IMR-90 (cell line): ENCODE data around the gene RAPH1. TPM values are rescaled to one million over a fixed set of nuclear protein-coding genes. Genes with fewer than 3 reads are reported as not detected.

Experiments used
- ATAC-seq: fragments of 200-7000 bp; cut with Tn5 transposase; 2 replicates; pipeline ENCODE4 v1.9.1; 2020; ENCODE audit warnings: low read depth, mild to moderate bottlenecking, moderate library complexity
- BruUV-seq: library from RNA; stranded (reverse); fragments of 400-500 nt; replicated peaks from 2 replicates; lab custom pipeline; 2021; lab: Mats Ljungman, UMichigan
- CTCF ChIA-PET: fragments of 300-600 bp; formaldehyde crosslinking; extraction: SDS; loops from one replicate; lab custom pipeline; 2021; ENCODE audit warnings: antibody characterized with exemption; lab: Yijun Ruan, JAX
- POLR2A ChIA-PET: fragments of 300-600 bp; sonication (Branson Sonifier 250); formaldehyde crosslinking; loops from one replicate; lab custom pipeline; 2022; ENCODE audit warnings: antibody characterized with exemption; ENCODE audit not compliant: unreplicated experiment; lab: Charles Lee
- DNase-seq: peaks from one replicate; pipeline ENCODE4 v3.0.0; 2013
- H2AFZ ChIP-seq: replicated peaks from 2 replicates; pipeline ENCODE3; 2013; ENCODE audit warnings: low read length, mild to moderate bottlenecking; ENCODE audit not compliant: poor library complexity
- H2AK5ac ChIP-seq: 2 replicates; pipeline ENCODE4 v1.6.1; 2013; ENCODE audit warnings: low read depth, low read length, inconsistent platforms
- H2AK9ac ChIP-seq: replicated peaks from 2 replicates; pipeline ENCODE3; 2013; ENCODE audit warnings: mild to moderate bottlenecking, low read depth, low read length, moderate library complexity; ENCODE audit not compliant: poor library complexity
- H2BK120ac ChIP-seq: 2 replicates; pipeline ENCODE4 v1.6.1; 2013; ENCODE audit warnings: low read depth, low read length, inconsistent platforms
- H2BK15ac ChIP-seq: 3 replicates; pipeline ENCODE4 v1.6.1; 2013; ENCODE audit warnings: low read depth, low read length, inconsistent platforms
- H2BK20ac ChIP-seq: 2 replicates; pipeline ENCODE4 v1.6.1; 2013; ENCODE audit warnings: low read depth, mild to moderate bottlenecking, inconsistent platforms, low read length, moderate library complexity
- H2BK5ac ChIP-seq: 2 replicates; pipeline ENCODE4 v1.6.1; 2013; ENCODE audit warnings: mild to moderate bottlenecking, low read depth, low read length, inconsistent platforms; ENCODE audit not compliant: poor library complexity, severe bottlenecking
- H3K14ac ChIP-seq: replicated peaks from 2 replicates; pipeline ENCODE4 v1.6.1; 2013; ENCODE audit warnings: low read depth, low read length, inconsistent platforms
- H3K18ac ChIP-seq: 2 replicates; pipeline ENCODE4 v1.6.1; 2013; ENCODE audit warnings: low read depth, low read length, control low read depth
- H3K23ac ChIP-seq: 2 replicates; pipeline ENCODE4 v1.6.1; 2013; ENCODE audit warnings: low read depth, low read length, inconsistent platforms
- H3K27ac ChIP-seq: 2 replicates; pipeline ENCODE4 v1.5.1; 2013; ENCODE audit warnings: mild to moderate bottlenecking, control low read depth, low read length; ENCODE audit not compliant: insufficient read depth
- H3K27me3 ChIP-seq: 2 replicates; pipeline ENCODE4 v1.6.1; 2013; ENCODE audit warnings: low read length; ENCODE audit not compliant: control insufficient read depth, insufficient read depth
- H3K36me3 ChIP-seq: 2 replicates; pipeline ENCODE4 v1.6.1; 2013; ENCODE audit warnings: low read length, mixed read lengths; ENCODE audit not compliant: control insufficient read depth, insufficient read depth
- H3K4ac ChIP-seq: 2 replicates; pipeline ENCODE4 v1.6.1; 2013; ENCODE audit warnings: low read depth, low read length, inconsistent platforms
- H3K4me1 ChIP-seq: 2 replicates; pipeline ENCODE4 v1.6.1; 2013; ENCODE audit warnings: low read length, mixed read lengths; ENCODE audit not compliant: control insufficient read depth, insufficient read depth
- H3K4me2 ChIP-seq: 2 replicates; pipeline ENCODE4 v1.6.1; 2013; ENCODE audit warnings: low read depth, mild to moderate bottlenecking, control low read depth, low read length, moderate library complexity
- H3K4me3 ChIP-seq: 2 replicates; pipeline ENCODE4 v1.5.1; 2013; ENCODE audit warnings: low read depth, mild to moderate bottlenecking, control low read depth, low read length, moderate library complexity; ENCODE audit not compliant: insufficient read depth
- H3K56ac ChIP-seq: 2 replicates; pipeline ENCODE4 v1.6.1; 2013; ENCODE audit warnings: low read length, inconsistent platforms; ENCODE audit not compliant: insufficient read depth; ENCODE audit errors: extremely low read depth
- H3K79me1 ChIP-seq, 2 experiments: 2 replicates each; pipeline ENCODE4 v1.6.1; 2013; ENCODE audit warnings: low read length in 2 of 2, inconsistent platforms in 1 of 2, low read depth in 1 of 2
- H3K9ac ChIP-seq: 2 replicates; pipeline ENCODE4 v1.6.1; 2013; ENCODE audit warnings: low read depth, low read length, control low read depth
- H3K9me1 ChIP-seq: 2 replicates; pipeline ENCODE4 v1.6.1; 2013; ENCODE audit warnings: low read length, inconsistent platforms; ENCODE audit not compliant: insufficient read depth
- H3K9me3 ChIP-seq: 2 replicates; pipeline ENCODE4 v1.6.1; 2013; ENCODE audit warnings: low read length; ENCODE audit not compliant: control insufficient read depth, insufficient read depth
- H4K20me1 ChIP-seq: 2 replicates; pipeline ENCODE4 v1.6.1; 2013; ENCODE audit warnings: low read length, inconsistent platforms; ENCODE audit not compliant: insufficient read depth
- H4K5ac ChIP-seq: 2 replicates; pipeline ENCODE4 v1.6.1; 2013; ENCODE audit warnings: mild to moderate bottlenecking, low read depth, low read length, control low read depth
- H4K8ac ChIP-seq, 2 experiments: 2 replicates each; pipeline ENCODE4 v1.6.1; 2013; ENCODE audit warnings: low read depth in 2 of 2, low read length in 2 of 2, control low read depth in 1 of 2, inconsistent platforms in 1 of 2
- H4K91ac ChIP-seq: 2 replicates; pipeline ENCODE4 v1.6.1; 2013; ENCODE audit warnings: low read depth, low read length, inconsistent platforms; ENCODE audit not compliant: insufficient read depth
- BHLHE40 ChIP-seq: fragments of 150-350 bp; IDR thresholded peaks from 2 replicates; pipeline ENCODE4 v1.6.1; 2016; ENCODE audit warnings: mild to moderate bottlenecking, low read depth, low read length
- FOS ChIP-seq: fragments of 150-350 bp; IDR thresholded peaks from 2 replicates; pipeline ENCODE4 v1.6.1; 2016; ENCODE audit warnings: low read depth, low read length
- MAZ ChIP-seq: IDR thresholded peaks from 2 replicates; pipeline ENCODE4 v1.6.1; 2012; ENCODE audit warnings: low read depth, mild to moderate bottlenecking, low read length, improper control_type of control experiment, moderate library complexity, borderline replicate concordance
- MXI1 ChIP-seq: IDR thresholded peaks from 2 replicates; pipeline ENCODE4 v1.6.1; 2012; ENCODE audit warnings: low read depth, mild to moderate bottlenecking, low read length, moderate library complexity, borderline replicate concordance
- RAD21 ChIP-seq: IDR thresholded peaks from 2 replicates; pipeline ENCODE4 v1.6.1; 2012; ENCODE audit warnings: low read length, improper control_type of control experiment
- RCOR1 ChIP-seq: IDR thresholded peaks from 2 replicates; pipeline ENCODE4 v1.6.1; 2012; ENCODE audit warnings: mild to moderate bottlenecking, low read length, improper control_type of control experiment; ENCODE audit not compliant: insufficient replicate concordance
- RFX5 ChIP-seq: IDR thresholded peaks from 2 replicates; pipeline ENCODE4 v1.8.0; 2012; ENCODE audit warnings: low read depth, mild to moderate bottlenecking, low read length, moderate library complexity
- WGBS, 2 experiments: methylation state at CpG; one replicate each; pipeline versions ENCODE4 v1.1.5 to v1.1.7; 2013; ENCODE audit warnings: missing lambda C conversion rate in 2 of 2; ENCODE audit not compliant: insufficient read length in 1 of 2; ENCODE audit errors: extremely low coverage in 2 of 2; 5-methylcytosine and 5-hydroxymethylcytosine counted together
- dilution Hi-C: fragments of 300-500 bp; cut with HindIII; formaldehyde crosslinking; loops from one replicate; pipeline ENCODE4 v1.14.3; 2018; ENCODE audit warnings: low sequenced_read_pairs; ENCODE audit not compliant: unreplicated experiment
- in situ Hi-C: fragments of 300-500 bp; cut with MboI; formaldehyde crosslinking; loops from 3 replicates; pipeline ENCODE4 v1.14.3; 2019; ENCODE audit warnings: low sequenced_read_pairs, inconsistent platforms, mixed read lengths
- intact Hi-C: fragments of 100-400 bp; cut with micrococcal nuclease; formaldehyde crosslinking; loops from 2 replicates; pipeline ENCODE4 v1.10.0; 2022
- polyA plus RNA-seq, 3 experiments: library from polyadenylated mRNA; depleted of rRNA; stranded (reverse); fragments of >200 nt; gene quantifications; 2 replicates each; pipeline ENCODE4 v1.2.3, GENCODE V29; 2012; ENCODE audit warnings: low replicate concordance in 1 of 3
- total RNA-seq: library from RNA; depleted of rRNA; stranded (reverse); fragments of >200 nt; gene quantifications from 2 replicates; pipeline ENCODE4 v1.2.3, GENCODE V29; 2012
- TF ChIP-seq, protein P1 (sequence below): fragments of 150-350 bp; IDR thresholded peaks from 2 replicates; pipeline ENCODE4 v1.6.1; 2017; ENCODE audit warnings: mild to moderate bottlenecking, antibody characterized with exemption, low read length, low read depth
- TF ChIP-seq, protein P2 (sequence below): fragments of 150-350 bp; IDR thresholded peaks from 2 replicates; pipeline ENCODE4 v1.6.1; 2016; ENCODE audit warnings: low read depth, mild to moderate bottlenecking, low read length, moderate library complexity, borderline replicate concordance

RAPH1 gene
- total and polyA plus RNA-seq, 2 of the 4 experiments (the other 2 are of a cell fraction) = 7.5 to 15.1 TPM

GRCh38 chr2:203361495-203361894 is 173.6 kb downstream of the RAPH1 start:
- no peak overlapping the region for H2AFZ ChIP-seq
- H3K9ac ChIP-seq = no peak overlapping the region
- H3K4ac ChIP-seq = no peak overlapping the region
- H4K20me1 ChIP-seq = peaks cover 6% of the 10 kb centered on the region; the same call in 1 of the 2 replicates
- H3K18ac ChIP-seq = no peak overlapping the region
- no peaks in the 10 kb centered on the region for H3K36me3 ChIP-seq
- no peak overlapping the region for H3K56ac ChIP-seq
- no peak overlapping the region for H2AK5ac ChIP-seq
- H4K5ac ChIP-seq = no peak overlapping the region
- H3K9me3 ChIP-seq = no peaks in the 10 kb centered on the region
- no peak overlapping the region for H3K4me2 ChIP-seq
- H2BK20ac ChIP-seq = no peak overlapping the region
- no peak overlapping the region for H4K8ac ChIP-seq
- H3K27me3 ChIP-seq = no peaks in the 10 kb centered on the region
- H3K27ac ChIP-seq = no peak overlapping the region
- dilution Hi-C loops (no loop called here), intact Hi-C loops (no loop called here), in situ Hi-C loops (no loop called here)
- ChIA-PET CTCF (no interaction called here), POLR2A (no interaction called here)
- ATAC-seq (no peak), DNase-seq (no peak)
- H3K4me3 ChIP-seq = no peak overlapping the region
- no TSS peak for BruUV-seq
- peaks cover 42 to 58% of the 10 kb centered on the region in 2 experiments for H3K79me1 ChIP-seq
- no peak overlapping the region for H2AK9ac ChIP-seq
- no peak overlapping the region for H2BK15ac ChIP-seq
- 0 out of 2 replicates have a peak, but pooled peaks cover 2% of the 10 kb centered on the region for H3K9me1 ChIP-seq
- H3K4me1 ChIP-seq = no peaks in the 10 kb centered on the region
- H3K23ac ChIP-seq = no peak overlapping the region
- H2BK5ac ChIP-seq = no peak overlapping the region
- no peak overlapping the region for H4K91ac ChIP-seq
- no peak overlapping the region for H2BK120ac ChIP-seq
- H3K14ac ChIP-seq = no peak overlapping the region
- WGBS, 2 experiments = no CpG with 5 or more reads among the region's 2 CpGs
- no peak for TF ChIP-seq RFX5
- TF ChIP-seq, protein P1, sequence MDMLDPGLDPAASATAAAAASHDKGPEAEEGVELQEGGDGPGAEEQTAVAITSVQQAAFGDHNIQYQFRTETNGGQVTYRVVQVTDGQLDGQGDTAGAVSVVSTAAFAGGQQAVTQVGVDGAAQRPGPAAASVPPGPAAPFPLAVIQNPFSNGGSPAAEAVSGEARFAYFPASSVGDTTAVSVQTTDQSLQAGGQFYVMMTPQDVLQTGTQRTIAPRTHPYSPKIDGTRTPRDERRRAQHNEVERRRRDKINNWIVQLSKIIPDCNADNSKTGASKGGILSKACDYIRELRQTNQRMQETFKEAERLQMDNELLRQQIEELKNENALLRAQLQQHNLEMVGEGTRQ = no peak
- no peak for TF ChIP-seq RCOR1
- no peak for TF ChIP-seq MAZ
- no peak for TF ChIP-seq FOS
- no peak for TF ChIP-seq BHLHE40
- TF ChIP-seq, protein P2, sequence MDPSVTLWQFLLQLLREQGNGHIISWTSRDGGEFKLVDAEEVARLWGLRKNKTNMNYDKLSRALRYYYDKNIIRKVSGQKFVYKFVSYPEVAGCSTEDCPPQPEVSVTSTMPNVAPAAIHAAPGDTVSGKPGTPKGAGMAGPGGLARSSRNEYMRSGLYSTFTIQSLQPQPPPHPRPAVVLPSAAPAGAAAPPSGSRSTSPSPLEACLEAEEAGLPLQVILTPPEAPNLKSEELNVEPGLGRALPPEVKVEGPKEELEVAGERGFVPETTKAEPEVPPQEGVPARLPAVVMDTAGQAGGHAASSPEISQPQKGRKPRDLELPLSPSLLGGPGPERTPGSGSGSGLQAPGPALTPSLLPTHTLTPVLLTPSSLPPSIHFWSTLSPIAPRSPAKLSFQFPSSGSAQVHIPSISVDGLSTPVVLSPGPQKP = no peak
- no peak for TF ChIP-seq RAD21
- no peak for TF ChIP-seq MXI1
